ENCODE results near the gene MYOZ2. TPM values are rescaled to one million over a fixed set of nuclear protein-coding genes. Genes with fewer than 3 reads are reported as not detected.
"Not testable (repeated sequence)": the region's sequence is repeated elsewhere in the genome, so short reads cannot be mapped to it uniquely, and the experiment has no call there.

Gene MYOZ2
- total RNA-seq, 3 donors from 2014 or later (not counting 1 experiment from before 2014, with no cell fraction given): not detected

DNA sequence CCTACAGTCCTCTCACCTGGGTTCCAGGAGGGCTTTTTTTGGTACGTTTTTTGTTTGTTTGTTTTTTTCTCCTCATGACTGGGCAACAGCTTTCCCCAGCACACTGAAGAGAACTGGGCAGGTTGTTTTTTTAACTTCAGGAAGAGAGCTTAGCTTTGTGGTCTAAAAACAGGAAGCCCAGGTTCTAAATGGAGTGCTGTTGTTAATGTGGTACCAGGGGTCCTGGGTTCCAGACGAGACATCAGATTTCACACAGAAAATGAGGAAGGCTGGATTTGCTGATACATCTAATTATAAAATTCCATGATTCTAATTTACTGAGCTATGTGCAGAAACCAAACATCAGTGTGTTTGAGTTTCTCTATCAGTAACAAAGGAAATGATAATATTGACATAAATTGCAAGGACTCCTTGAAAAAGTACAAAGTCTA lies 4.2 kb downstream of the MYOZ2 start:
- H3K36me3 ChIP-seq (ENCODE audit: control insufficient read depth, insufficient read depth, low read length): no peaks in the 10 kb centered on the region
- Mint-ChIP-seq H3K4me3 (no peak overlapping the region), H3K27me3 (ENCODE audit: low read depth in 2 of 2) (peaks cover 2 to 7% of the 10 kb centered on the region in 2 donors), H3K27ac (peak overlapping the region in 1 of 2 donors; percentile 24), H3K36me3 (no peaks in the 10 kb centered on the region), H3K4me1 (peaks cover 10% of the 10 kb centered on the region in 2 donors), H3K9me3 (no peaks in the 10 kb centered on the region)
- DNase-seq (peak in 1 of 2 donors; percentile 22), ATAC-seq (no peak)
- H3K4me1 ChIP-seq (ENCODE audit: control insufficient read depth, insufficient read depth, low read length): peaks cover 3% of the 10 kb centered on the region
- intact Hi-C loops (cut with micrococcal nuclease): no loop called here
- no peak overlapping the region for H3K4me3 ChIP-seq (ENCODE audit: low read length)
- H3K27me3 ChIP-seq (ENCODE audit: control insufficient read depth, insufficient read depth, low read length): no peaks in the 10 kb centered on the region
- no peaks in the 10 kb centered on the region for H3K9me3 ChIP-seq (ENCODE audit: control insufficient read depth, insufficient read depth, low read length)
- 0% methylated on average over 2 of the region's 2 CpGs for WGBS (ENCODE audit: insufficient coverage)
- TF ChIP-seq, protein P1, sequence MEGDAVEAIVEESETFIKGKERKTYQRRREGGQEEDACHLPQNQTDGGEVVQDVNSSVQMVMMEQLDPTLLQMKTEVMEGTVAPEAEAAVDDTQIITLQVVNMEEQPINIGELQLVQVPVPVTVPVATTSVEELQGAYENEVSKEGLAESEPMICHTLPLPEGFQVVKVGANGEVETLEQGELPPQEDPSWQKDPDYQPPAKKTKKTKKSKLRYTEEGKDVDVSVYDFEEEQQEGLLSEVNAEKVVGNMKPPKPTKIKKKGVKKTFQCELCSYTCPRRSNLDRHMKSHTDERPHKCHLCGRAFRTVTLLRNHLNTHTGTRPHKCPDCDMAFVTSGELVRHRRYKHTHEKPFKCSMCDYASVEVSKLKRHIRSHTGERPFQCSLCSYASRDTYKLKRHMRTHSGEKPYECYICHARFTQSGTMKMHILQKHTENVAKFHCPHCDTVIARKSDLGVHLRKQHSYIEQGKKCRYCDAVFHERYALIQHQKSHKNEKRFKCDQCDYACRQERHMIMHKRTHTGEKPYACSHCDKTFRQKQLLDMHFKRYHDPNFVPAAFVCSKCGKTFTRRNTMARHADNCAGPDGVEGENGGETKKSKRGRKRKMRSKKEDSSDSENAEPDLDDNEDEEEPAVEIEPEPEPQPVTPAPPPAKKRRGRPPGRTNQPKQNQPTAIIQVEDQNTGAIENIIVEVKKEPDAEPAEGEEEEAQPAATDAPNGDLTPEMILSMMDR (IDR thresholded peaks at IDR 0.05): no peak
- H3K27ac ChIP-seq (ENCODE audit: low read length): no peak overlapping the region

DNA sequence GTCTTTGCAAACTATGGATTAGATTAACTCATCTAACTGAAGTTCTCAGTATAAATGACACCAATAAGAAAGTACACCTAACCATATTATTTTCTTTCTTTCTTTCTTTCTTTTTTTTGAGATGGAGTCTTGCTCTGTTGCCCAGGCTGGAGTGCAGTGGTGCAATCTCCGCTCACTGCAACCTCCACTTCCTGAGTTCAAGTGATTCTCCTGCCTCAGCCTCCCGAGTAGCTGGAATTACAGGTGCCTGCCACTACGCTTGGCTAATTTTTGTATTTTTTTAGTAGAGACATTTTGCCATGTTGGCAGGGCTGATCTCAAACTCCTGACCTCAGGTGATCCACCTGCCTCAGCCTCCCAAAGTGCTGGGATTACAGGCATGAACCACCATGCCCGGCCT lies 5.7 kb downstream of the MYOZ2 start:
- H3K4me3 Mint-ChIP-seq; ATAC-seq; intact Hi-C loops (cut with micrococcal nuclease); H3K9me3 ChIP-seq (ENCODE audit: control insufficient read depth, insufficient read depth, low read length); DNase-seq; H3K27ac Mint-ChIP-seq; H3K36me3 Mint-ChIP-seq; H3K9me3 Mint-ChIP-seq; H3K27me3 ChIP-seq (ENCODE audit: control insufficient read depth, insufficient read depth, low read length); H3K27ac ChIP-seq (ENCODE audit: low read length); H3K4me1 Mint-ChIP-seq; H3K36me3 ChIP-seq (ENCODE audit: control insufficient read depth, insufficient read depth, low read length); H3K4me3 ChIP-seq (ENCODE audit: low read length); H3K4me1 ChIP-seq (ENCODE audit: control insufficient read depth, insufficient read depth, low read length): not testable (repeated sequence)
- H3K27me3 Mint-ChIP-seq (ENCODE audit: low read depth in 2 of 2): peaks cover 2 to 10% of the 10 kb centered on the region in 2 donors
- 93% methylated on average over 4 of the region's 4 CpGs for WGBS (ENCODE audit: insufficient coverage)

DNA sequence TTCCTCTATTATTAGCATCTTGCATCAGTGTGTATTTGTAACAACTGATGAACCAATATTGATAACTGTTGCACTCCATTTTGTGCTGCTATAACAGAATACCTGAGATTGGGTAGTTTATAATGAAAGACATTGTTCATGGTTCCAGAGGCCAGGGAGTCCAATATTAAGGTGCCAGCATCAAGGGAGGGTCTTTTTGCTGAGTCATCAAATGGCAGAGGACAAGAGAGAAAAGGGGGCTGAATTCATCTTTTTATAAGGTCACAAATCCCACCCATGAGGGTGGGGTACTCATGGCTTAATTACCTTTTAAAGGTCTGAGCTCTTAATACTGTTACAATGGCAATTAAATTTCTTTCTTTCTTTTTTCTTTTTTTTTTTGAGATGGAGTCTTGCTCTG lies 7.2 kb downstream of the MYOZ2 start:
- Histone ChIP-seq H3K9me3 (ENCODE audit: control insufficient read depth, insufficient read depth, low read length) (no peaks in the 10 kb centered on the region), H3K36me3 (ENCODE audit: control insufficient read depth, insufficient read depth, low read length) (no peaks in the 10 kb centered on the region), H3K27me3 (ENCODE audit: control insufficient read depth, insufficient read depth, low read length) (no peaks in the 10 kb centered on the region), H3K4me1 (ENCODE audit: control insufficient read depth, insufficient read depth, low read length) (peaks cover 3% of the 10 kb centered on the region), H3K4me3 (ENCODE audit: low read length) (no peak overlapping the region), H3K27ac (ENCODE audit: low read length) (no peak overlapping the region)
- intact Hi-C loops (cut with micrococcal nuclease): no loop called here
- DNase-seq (no peak), ATAC-seq (no peak)
- Mint-ChIP-seq H3K9me3 (no peaks in the 10 kb centered on the region), H3K36me3 (no peaks in the 10 kb centered on the region), H3K4me3 (no peak overlapping the region), H3K4me1 (peaks cover 10% of the 10 kb centered on the region in 2 donors), H3K27ac (no peak overlapping the region), H3K27me3 (ENCODE audit: low read depth in 2 of 2) (peaks cover 0 to 9% of the 10 kb centered on the region in 2 donors)
- TF ChIP-seq, protein P1 (IDR thresholded peaks at IDR 0.05): no peak

DNA sequence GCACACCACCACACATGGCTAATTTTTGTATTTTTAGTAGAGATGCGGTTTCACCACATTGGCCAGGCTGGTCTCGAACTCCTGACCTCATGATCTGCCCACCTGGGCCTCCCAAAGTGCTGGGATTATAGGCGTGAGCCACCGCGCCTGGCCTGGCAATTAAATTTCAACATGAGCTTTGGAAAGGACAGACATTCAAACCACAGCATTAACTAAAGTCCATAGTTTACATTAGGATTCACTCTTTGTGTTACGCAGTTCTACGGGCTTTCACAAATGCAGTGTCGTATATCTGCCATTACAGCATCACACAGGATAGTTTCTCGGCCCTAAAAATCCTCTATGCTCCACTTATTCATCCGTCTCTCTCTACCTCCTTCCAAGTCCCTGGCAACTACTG lies 7.7 kb downstream of the MYOZ2 start:
- H3K36me3 ChIP-seq (ENCODE audit: control insufficient read depth, insufficient read depth, low read length); H3K4me1 ChIP-seq (ENCODE audit: control insufficient read depth, insufficient read depth, low read length); H3K9me3 Mint-ChIP-seq; H3K27ac ChIP-seq (ENCODE audit: low read length); H3K4me1 Mint-ChIP-seq; H3K9me3 ChIP-seq (ENCODE audit: control insufficient read depth, insufficient read depth, low read length); H3K27me3 Mint-ChIP-seq (ENCODE audit: low read depth in 2 of 2); H3K27me3 ChIP-seq (ENCODE audit: control insufficient read depth, insufficient read depth, low read length); DNase-seq; ATAC-seq; H3K4me3 Mint-ChIP-seq; H3K4me3 ChIP-seq (ENCODE audit: low read length); intact Hi-C loops (cut with micrococcal nuclease); H3K36me3 Mint-ChIP-seq; H3K27ac Mint-ChIP-seq: not testable (repeated sequence)
- WGBS (ENCODE audit: insufficient coverage): 93% methylated on average over 10 of the region's 10 CpGs

DNA sequence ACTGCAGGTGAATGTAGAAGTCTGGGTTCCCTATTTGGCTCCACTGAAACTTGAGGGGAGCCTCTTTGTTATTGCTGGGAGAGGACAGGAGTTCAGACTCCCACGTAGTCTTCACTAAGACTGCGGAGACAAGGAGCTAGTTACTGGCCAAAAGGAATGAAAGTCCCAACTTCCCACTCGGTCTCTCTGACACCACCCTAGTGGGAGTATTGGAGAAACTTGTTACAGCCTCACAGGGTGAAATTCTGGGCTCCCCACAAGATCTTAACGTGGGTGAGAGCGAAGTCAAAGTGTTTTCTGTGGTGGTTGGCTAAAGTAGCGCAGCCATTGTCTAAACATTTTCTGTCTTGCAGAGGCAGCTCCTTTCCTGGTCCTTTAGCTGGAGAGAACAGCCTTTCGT lies 13.5 kb downstream of the MYOZ2 start:
- Histone ChIP-seq H3K27ac (ENCODE audit: low read length) (no peak overlapping the region), H3K9me3 (ENCODE audit: control insufficient read depth, insufficient read depth, low read length) (no peaks in the 10 kb centered on the region), H3K4me3 (ENCODE audit: low read length) (no peak overlapping the region), H3K27me3 (ENCODE audit: control insufficient read depth, insufficient read depth, low read length) (no peaks in the 10 kb centered on the region), H3K36me3 (ENCODE audit: control insufficient read depth, insufficient read depth, low read length) (no peaks in the 10 kb centered on the region), H3K4me1 (ENCODE audit: control insufficient read depth, insufficient read depth, low read length) (no peaks in the 10 kb centered on the region)
- ATAC-seq (no peak), DNase-seq (no peak)
- no peaks in the 10 kb centered on the region for H3K36me3 Mint-ChIP-seq
- TF ChIP-seq, protein P1 (IDR thresholded peaks at IDR 0.05): no peak
- no peaks in the 10 kb centered on the region for H3K9me3 Mint-ChIP-seq
- H3K4me3 Mint-ChIP-seq: no peak overlapping the region
- H3K27ac Mint-ChIP-seq: no peak overlapping the region
- H3K27me3 Mint-ChIP-seq (ENCODE audit: low read depth in 2 of 2): peaks cover 0 to 16% of the 10 kb centered on the region in 2 donors
- no peaks in the 10 kb centered on the region for H3K4me1 Mint-ChIP-seq
- intact Hi-C loops (cut with micrococcal nuclease): no loop called here
- WGBS (ENCODE audit: insufficient coverage): 90% methylated on average over 7 of the region's 7 CpGs

Data from natural killer cell (primary cell).